Measurements from ENCODE around the gene CDC42BPA. TPM values are rescaled to one million over a fixed set of nuclear protein-coding genes. Genes with fewer than 3 reads are reported as not detected.
"Not testable (repeated sequence)": the region's sequence is repeated elsewhere in the genome, so short reads cannot be mapped to it uniquely, and the experiment has no call there.

CDC42BPA gene
- total RNA-seq, 1 donor from 2014 or later: 95.7 TPM

- H3K27me3 Mint-ChIP-seq (ENCODE audit: unreplicated experiment): no peaks in the 10 kb centered on the region
Observed at GRCh38 chr1:227244339-227245118, 73.8 kb downstream of the CDC42BPA start.

GRCh38 chr1:227242811-227243682, 75.2 kb downstream of the CDC42BPA start:
- DNase-seq (ENCODE audit: extremely low spot score, unreplicated experiment): no peak
- Mint-ChIP-seq H3K9me3 (ENCODE audit: unreplicated experiment) (peaks cover 3% of the 10 kb centered on the region), H3K27me3 (ENCODE audit: unreplicated experiment) (no peaks in the 10 kb centered on the region), H3K36me3 (ENCODE audit: unreplicated experiment) (peaks cover 13% of the 10 kb centered on the region), H3K27ac (ENCODE audit: unreplicated experiment) (no peak overlapping the region), H3K4me1 (ENCODE audit: unreplicated experiment) (peaks cover 39% of the 10 kb centered on the region), H3K4me3 (ENCODE audit: unreplicated experiment) (no peak overlapping the region)
- TF ChIP-seq CTCF (IDR thresholded peaks at IDR 0.05): no peak

More at GRCh38 chr1:227244339-227245118, 73.8 kb downstream of the CDC42BPA start:
- H3K9me3 Mint-ChIP-seq (ENCODE audit: unreplicated experiment): peaks cover 8% of the 10 kb centered on the region
- peaks cover 36% of the 10 kb centered on the region for H3K4me1 Mint-ChIP-seq (ENCODE audit: unreplicated experiment)
- H3K27ac Mint-ChIP-seq (ENCODE audit: unreplicated experiment): no peak overlapping the region
- H3K4me3 Mint-ChIP-seq (ENCODE audit: unreplicated experiment): no peak overlapping the region
- peaks cover 20% of the 10 kb centered on the region for H3K36me3 Mint-ChIP-seq (ENCODE audit: unreplicated experiment)
- DNase-seq (ENCODE audit: extremely low spot score, unreplicated experiment): no peak
- TF ChIP-seq CTCF (IDR thresholded peaks at IDR 0.05): no peak

GRCh38 chr1:227240983-227241382, 77.3 kb downstream of the CDC42BPA start:
- no peak for DNase-seq (ENCODE audit: extremely low spot score, unreplicated experiment)
- H3K36me3 Mint-ChIP-seq (ENCODE audit: unreplicated experiment): peaks cover 6% of the 10 kb centered on the region
- no peaks in the 10 kb centered on the region for H3K9me3 Mint-ChIP-seq (ENCODE audit: unreplicated experiment)
- no peak for TF ChIP-seq CTCF (IDR thresholded peaks at IDR 0.05)
- H3K4me3 Mint-ChIP-seq (ENCODE audit: unreplicated experiment): no peak overlapping the region
- H3K4me1 Mint-ChIP-seq (ENCODE audit: unreplicated experiment): peaks cover 40% of the 10 kb centered on the region
- H3K27ac Mint-ChIP-seq (ENCODE audit: unreplicated experiment): peak overlapping the region; percentile 20
- H3K27me3 Mint-ChIP-seq (ENCODE audit: unreplicated experiment): no peaks in the 10 kb centered on the region

- no peak overlapping the region for H3K4me3 Mint-ChIP-seq (ENCODE audit: unreplicated experiment)
- peaks cover 4% of the 10 kb centered on the region for H3K36me3 Mint-ChIP-seq (ENCODE audit: unreplicated experiment)
- peak; percentile 60 for TF ChIP-seq CTCF (IDR thresholded peaks at IDR 0.05)
- DNase-seq (ENCODE audit: extremely low spot score, unreplicated experiment): no peak
- no peaks in the 10 kb centered on the region for H3K27me3 Mint-ChIP-seq (ENCODE audit: unreplicated experiment)
- H3K27ac Mint-ChIP-seq (ENCODE audit: unreplicated experiment): peak overlapping the region; percentile 39
- peaks cover 26% of the 10 kb centered on the region for H3K4me1 Mint-ChIP-seq (ENCODE audit: unreplicated experiment)
- H3K9me3 Mint-ChIP-seq (ENCODE audit: unreplicated experiment): no peaks in the 10 kb centered on the region
Observed at GRCh38 chr1:227234998-227235405, 83.3 kb downstream of the CDC42BPA start.

- not testable (repeated sequence) for DNase-seq (ENCODE audit: extremely low spot score, unreplicated experiment); H3K27ac Mint-ChIP-seq (ENCODE audit: unreplicated experiment); H3K27me3 Mint-ChIP-seq (ENCODE audit: unreplicated experiment); H3K4me3 Mint-ChIP-seq (ENCODE audit: unreplicated experiment); H3K36me3 Mint-ChIP-seq (ENCODE audit: unreplicated experiment); H3K9me3 Mint-ChIP-seq (ENCODE audit: unreplicated experiment)
- H3K4me1 Mint-ChIP-seq (ENCODE audit: unreplicated experiment): peaks cover 15% of the 10 kb centered on the region
Observed at GRCh38 chr1:227231128-227231527, 87.2 kb downstream of the CDC42BPA start.

Data from osteocyte (in vitro differentiated cells).